GM12873 (cell line): ENCODE results near the gene ARSI.

Source experiments
- TF ChIP-seq, protein P1 (sequence below): IDR thresholded peaks from 2 replicates; pipeline ENCODE4 v1.5.1; 2012; ENCODE audit warnings: low read depth, mild to moderate bottlenecking, moderate library complexity, low read length, control low read depth; ENCODE audit not compliant: insufficient read depth; ENCODE audit errors: missing control alignments

Gene ARSI

DNA sequence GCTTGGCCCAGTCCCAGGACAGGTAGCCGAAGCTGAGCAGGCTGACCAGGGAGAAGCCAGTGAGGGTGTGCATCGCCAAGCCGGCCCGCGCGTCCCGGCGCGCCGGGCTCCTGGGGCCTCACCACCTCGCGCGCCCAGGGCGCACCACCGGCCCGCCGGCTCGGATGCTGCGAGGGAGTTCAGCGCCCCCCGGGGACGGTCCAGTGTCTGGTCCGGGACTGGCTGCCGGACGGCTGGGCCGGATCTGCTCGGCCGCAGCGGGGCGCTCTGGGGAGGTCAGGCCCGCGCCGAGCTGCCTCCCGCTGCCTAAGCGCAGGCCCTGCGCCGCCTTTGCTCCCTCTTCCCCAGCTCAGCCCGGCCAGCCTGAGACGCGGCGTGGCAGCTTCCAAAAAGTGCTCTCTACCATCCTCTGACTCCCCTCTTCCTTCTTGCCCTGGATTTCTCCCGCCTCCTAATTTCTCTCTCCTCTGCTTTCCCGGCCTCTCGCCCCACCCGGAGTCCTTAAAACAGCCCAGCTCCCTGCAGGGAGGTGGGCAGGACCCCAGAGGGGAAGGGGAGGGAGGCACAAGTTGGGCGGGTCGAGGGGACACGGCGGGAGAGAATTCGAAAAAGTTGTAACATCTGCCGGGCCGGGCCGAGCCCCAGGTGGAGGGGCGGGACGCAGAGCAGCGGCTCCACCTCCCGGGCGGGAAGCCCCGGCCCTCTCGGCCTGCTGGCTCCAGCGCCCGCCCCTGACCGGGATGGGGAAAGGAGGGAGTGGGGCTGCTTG lies at the start of gene ARSI:
ARSI (minus strand) TSS at position 605 of the 769 bp plus-strand sequence; CDS start at position 73, 532 bp downstream.
- TF ChIP-seq, protein P1, sequence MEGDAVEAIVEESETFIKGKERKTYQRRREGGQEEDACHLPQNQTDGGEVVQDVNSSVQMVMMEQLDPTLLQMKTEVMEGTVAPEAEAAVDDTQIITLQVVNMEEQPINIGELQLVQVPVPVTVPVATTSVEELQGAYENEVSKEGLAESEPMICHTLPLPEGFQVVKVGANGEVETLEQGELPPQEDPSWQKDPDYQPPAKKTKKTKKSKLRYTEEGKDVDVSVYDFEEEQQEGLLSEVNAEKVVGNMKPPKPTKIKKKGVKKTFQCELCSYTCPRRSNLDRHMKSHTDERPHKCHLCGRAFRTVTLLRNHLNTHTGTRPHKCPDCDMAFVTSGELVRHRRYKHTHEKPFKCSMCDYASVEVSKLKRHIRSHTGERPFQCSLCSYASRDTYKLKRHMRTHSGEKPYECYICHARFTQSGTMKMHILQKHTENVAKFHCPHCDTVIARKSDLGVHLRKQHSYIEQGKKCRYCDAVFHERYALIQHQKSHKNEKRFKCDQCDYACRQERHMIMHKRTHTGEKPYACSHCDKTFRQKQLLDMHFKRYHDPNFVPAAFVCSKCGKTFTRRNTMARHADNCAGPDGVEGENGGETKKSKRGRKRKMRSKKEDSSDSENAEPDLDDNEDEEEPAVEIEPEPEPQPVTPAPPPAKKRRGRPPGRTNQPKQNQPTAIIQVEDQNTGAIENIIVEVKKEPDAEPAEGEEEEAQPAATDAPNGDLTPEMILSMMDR, result no peak

DNA sequence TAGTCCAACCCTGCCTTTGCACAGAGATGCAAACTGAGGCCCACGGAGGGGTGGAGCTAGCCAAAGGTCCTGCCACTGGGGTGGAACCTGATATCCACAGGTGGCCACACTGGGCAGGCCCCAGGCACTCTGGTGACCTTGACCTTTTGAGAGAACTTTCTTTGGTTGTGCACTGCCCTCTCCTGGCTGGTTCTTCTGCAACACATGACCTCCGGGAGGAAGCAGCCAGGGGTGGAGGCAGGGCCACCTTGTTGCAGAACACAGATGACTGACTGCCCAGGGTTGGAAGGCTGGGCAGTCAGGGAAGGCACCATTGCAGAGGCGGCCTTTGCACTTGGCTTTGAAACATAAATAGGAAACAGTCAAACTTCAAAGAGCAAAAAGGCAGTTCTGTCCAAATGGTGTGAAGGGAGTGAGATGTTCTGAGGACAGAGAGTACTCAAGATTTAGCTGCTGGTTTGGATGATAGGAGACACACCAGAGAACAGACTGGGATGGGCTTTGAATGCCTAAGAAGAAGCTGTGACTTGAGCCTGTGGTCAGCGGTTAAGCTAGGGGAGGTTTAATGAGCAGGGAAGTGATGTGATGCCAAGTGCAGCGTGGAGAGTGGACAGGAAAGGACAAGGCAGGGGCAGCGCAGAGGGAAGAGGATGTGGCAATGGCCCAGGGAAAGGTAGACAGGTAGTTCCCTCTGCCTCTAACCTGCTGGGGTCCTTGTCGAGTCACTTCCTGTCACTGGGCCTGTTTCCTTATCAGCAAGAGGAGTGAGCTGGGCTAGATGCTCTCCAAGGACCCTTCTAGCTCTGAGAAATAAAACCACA lies 48.0 kb upstream of the ARSI start:
- TF ChIP-seq, protein P1, result peak; percentile 77

DNA sequence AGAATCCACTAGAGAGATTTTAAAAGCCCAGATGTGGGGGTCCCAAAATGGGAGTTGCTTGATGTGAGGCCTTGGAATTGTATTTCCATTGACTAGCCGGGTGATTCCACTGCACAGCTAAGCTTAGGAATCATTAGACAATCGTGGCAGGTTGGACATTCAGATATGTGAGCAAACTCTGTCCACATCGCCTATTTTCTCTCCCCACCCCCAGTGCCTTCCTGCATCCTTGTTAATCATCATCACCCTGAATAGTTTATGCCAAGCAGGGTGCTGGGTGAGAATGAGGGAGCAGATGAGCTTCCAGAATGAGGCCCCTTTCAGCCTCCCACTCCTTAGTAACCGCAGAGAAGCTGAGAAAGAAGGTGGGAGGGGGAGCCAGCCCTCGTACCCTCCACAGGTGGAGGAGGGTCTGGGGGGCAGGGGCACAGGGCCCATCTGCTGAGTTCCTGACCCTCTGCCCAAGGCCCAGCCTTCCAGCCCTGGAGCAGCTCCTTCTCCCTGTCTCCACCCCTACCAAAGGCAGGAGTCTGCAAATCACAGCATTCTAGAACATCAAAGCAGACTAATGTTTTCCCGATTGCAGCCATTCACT lies 47.1 kb upstream of the ARSI start:
- TF ChIP-seq, protein P1, result no peak

DNA sequence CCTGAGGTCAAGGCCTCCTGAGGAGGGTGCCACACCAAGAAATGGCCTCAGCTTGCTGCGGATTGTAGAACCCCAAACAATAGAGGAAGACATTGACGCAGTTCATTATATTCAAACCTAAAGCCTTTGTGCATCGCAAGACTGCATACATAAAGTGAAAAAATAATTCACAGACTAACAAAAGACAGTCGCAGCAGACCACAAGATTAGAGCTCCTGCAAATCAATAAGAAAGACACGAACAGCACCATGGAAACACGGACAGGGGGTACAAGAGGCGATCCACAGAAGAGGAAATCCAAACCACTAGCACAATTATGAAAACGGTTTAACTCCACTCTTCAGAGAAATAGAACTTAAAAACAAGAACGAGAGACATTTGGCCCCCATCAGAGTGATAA lies 44.7 kb upstream of the ARSI start:
- TF ChIP-seq, protein P1, result no peak

DNA sequence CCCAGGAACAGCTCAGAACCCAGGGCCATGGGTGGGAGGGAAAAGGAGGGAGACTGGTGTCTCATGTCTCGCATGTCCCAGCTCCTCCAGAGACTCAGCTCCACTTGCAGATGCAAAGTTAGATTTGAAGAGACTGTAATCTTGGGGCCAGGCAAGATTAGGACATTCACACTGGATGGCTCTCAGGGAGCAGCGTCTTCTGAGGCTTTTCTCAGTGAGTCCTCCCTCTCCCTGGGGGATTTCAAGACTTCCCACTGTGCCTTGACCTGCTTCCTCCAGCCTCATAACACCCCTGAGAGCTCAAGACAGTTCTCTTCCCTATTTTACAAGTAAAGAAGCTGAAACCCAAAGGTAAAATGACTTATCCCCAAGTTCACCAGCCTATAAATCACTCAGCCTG lies 44.3 kb upstream of the ARSI start:
- TF ChIP-seq, protein P1, result no peak

DNA sequence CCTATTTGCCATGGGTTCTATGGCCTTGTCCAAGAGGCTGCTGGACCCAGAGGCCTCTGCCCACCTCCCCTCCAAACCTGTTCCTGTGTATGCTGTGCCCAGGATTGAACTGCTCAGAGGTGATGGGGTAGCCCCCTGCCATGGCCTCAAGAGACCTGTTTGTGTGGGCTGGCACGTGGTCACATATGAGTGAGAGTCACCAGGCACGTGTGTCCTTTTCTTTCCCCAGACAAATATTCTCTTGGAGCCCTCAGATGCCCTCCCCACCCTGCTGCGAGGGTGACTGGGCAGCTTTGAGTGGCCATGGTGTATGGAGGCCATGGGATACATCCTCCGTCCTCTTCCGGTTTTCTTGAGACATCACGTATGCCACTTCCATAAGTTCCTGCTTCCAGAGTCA lies 43.9 kb upstream of the ARSI start:
- TF ChIP-seq, protein P1, result no peak

DNA sequence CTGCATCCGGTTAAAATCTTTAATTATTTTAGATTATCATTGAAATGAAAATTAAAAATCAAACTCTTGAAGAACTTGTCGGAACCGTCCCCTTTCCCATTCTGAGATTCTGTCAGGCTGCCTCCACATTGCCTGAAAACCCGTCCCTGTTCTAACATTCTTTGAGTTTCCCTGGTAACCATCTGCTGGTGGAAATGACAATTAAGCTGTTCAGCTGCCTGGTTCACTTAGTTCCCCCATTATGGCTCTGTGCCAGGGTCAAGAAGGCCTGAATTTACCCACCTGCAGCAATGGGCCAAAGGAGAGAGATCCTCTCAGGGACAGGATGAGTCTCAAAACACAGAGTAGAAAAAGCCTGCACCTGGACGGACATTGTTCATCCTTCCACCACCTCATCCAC lies 43.0 kb upstream of the ARSI start:
- TF ChIP-seq, protein P1, result no peak
